Non-pigmented ciliary epithelial cell (primary cell): ENCODE measurements around the gene NACAD.
A peak's percentile ranks its signal among the peaks of the same experiment; 100 is the strongest.
"Not testable (repeated sequence)": the region's sequence is repeated elsewhere in the genome, so short reads cannot be mapped to it uniquely, and the experiment has no call there.

Experiments
- DNase-seq: peaks from one replicate; pipeline ENCODE4 v3.0.0-alpha.2; 2010; ENCODE audit warnings: low read depth

Gene NACAD

GRCh38 chr7:45117582-45117981 lies 28.8 kb upstream of the NACAD start:
- no peak for DNase-seq

DNA sequence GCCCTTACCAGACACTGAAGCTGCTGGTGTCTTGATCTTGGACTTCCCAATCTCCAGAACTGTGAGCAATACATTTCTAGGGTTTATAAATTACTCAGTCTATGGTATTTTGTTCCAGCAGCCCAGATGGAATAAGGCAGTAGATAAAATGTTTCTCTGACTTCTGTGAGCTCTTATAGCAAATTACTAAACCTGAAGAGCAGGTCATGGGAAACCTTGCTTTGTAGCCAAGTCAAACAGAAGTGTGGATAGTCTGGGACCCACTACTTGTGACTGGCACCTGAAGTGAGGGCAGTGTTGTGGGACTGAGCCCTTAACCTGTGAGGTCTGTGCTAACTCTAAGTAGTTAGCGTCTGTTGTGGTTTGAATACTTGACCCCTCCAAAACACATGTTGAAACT lies 27.3 kb upstream of the NACAD start:
- DNase-seq = no peak

GRCh38 chr7:45114926-45115325 lies 26.2 kb upstream of the NACAD start:
- DNase-seq = no peak

- DNase-seq = not testable (repeated sequence)
Observed at GRCh38 chr7:45114257-45114656, 25.5 kb upstream of the NACAD start.

DNA sequence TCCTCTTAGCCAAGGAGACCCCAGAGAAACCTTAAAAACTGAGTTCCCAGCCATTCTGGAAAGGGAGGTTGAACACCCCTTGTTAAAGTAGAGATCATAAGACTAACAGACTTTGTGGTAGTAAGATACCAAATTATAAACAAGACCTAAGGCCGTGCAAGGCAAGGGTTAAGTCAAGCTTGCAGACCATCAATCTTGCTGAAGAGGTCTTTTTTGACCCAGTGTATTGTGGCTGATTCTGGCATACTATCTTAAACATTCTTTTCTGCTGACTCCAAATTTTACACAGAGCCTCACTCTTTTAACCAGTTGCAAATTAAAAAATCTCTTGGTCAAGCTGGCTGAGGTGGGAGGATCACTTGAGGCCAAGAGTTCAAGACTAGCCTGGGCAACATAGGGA lies 23.9 kb upstream of the NACAD start:
- DNase-seq = no peak

DNA sequence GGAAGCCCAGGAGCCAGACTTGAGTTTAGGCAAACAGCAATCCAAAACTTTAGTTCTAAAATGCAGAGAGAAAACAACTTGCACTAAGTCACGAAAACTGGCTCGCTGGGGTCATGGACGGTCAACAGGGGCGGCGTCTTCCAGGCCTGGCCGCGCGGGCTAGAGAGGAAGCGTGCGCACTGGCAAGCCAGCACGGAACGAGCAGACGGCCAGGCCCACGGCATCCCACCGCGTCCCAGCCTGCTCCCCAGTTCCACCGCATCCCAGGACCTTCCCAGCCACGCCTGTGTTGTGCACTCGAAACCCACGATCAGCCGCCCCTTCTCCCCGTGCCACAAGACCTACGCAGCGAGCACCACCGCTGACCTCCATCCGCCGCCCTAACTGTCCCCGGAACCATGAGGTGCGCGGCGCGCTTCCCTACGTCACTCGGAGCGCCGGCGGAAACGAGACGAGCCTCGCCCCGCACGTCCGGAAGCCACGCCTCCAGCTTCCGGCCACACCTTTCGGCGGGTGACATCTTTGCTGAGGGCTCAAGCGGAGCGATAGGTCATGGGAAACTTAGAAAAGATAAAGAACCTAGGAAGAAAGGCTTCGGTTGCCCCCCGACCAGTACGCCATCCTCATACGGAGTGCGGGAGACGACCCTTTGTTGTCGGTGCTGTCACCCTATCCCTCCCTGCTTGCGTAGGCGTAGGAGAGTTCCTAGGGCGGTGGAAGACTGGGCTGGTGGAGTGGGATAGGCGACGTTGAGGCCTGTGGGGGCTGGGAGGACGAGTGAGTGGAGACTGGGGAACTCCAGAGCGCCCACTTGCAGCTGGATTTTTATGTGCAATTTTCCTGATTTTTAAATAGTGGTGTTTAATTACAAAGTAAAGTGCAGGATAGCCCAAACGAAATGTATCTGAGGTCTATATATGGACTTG lies 22.8 kb upstream of the NACAD start, which contains the start of gene TBRG4:
Gene TBRG4, minus strand, starts transcription at position 400 of the 926 bp plus-strand sequence. CDS start 2,460 bp downstream, outside the sequence.
- peak; percentile 54 for DNase-seq

- no peak for DNase-seq
Observed at GRCh38 chr7:45108863-45109262, 20.1 kb upstream of the NACAD start.

DNA sequence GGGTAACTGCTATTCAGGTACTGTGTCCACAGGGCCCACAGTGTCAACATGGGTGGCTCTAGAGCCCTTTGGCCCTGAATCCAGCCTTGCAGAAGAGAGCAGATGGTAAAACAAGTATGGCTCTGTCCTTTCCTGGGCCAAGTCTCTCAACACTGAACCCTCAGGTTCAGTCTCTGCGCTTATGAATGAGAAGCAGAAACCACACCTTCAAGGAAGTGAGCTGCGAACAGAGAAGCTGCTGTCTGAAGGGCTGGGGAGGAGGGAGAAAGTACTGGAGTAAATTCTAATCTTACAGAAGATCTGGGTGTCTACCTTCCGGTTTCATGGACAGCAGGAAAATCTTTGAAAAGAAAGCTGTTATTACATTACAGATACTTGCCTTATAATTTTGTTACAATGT lies 18.6 kb upstream of the NACAD start:
- DNase-seq = no peak

DNA sequence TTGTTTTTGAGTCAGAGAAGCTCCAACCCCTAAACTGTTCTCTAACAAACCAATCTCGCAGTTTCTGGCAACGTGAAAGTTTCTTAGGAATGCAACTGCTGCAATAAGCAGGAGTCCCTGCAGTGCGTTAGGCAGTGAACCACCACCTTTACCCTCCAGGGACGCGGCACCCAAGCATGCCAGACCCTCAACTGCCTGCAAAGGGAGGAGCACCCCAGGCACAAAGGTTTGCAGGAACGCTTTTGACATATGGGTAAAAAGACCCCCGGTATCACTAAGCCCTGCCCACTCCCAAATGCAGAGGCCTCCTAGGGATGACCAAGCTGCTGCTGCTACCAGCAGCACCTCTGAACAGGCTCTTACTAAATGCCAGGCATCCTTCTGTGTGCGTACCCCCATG lies 18.1 kb upstream of the NACAD start:
- DNase-seq = no peak

DNA sequence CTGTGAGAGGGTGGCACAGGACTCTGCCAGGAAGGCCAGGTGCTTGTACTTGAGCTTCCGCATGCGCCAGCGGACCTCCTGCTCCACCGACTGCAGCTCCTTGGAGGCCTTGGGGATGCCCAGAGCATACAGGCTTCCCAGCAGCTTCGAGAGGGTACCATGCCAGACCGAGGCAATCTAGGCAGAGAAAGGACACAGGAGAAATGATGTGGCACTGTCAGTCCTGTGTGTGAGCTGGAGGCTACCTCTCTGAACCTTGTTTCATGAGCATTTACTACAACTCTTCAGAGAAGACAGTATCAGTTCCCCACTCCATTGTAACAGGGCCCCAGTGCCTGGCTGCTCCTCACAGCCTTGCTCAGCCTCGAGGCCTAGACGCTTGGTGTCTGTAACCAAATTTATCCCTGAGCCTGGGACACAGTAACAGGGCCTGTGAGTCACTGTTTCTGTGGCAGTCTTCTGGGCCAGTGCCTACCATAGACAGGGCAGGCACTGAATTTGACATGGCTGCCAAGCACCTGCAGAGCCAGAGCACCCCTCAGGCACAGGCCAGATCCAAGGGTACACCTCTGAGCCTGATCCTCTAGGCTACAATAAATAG lies 16.9 kb upstream of the NACAD start:
- no peak for DNase-seq

GRCh38 chr7:45104844-45105587 lies 16.2 kb upstream of the NACAD start:
- DNase-seq = no peak

DNA sequence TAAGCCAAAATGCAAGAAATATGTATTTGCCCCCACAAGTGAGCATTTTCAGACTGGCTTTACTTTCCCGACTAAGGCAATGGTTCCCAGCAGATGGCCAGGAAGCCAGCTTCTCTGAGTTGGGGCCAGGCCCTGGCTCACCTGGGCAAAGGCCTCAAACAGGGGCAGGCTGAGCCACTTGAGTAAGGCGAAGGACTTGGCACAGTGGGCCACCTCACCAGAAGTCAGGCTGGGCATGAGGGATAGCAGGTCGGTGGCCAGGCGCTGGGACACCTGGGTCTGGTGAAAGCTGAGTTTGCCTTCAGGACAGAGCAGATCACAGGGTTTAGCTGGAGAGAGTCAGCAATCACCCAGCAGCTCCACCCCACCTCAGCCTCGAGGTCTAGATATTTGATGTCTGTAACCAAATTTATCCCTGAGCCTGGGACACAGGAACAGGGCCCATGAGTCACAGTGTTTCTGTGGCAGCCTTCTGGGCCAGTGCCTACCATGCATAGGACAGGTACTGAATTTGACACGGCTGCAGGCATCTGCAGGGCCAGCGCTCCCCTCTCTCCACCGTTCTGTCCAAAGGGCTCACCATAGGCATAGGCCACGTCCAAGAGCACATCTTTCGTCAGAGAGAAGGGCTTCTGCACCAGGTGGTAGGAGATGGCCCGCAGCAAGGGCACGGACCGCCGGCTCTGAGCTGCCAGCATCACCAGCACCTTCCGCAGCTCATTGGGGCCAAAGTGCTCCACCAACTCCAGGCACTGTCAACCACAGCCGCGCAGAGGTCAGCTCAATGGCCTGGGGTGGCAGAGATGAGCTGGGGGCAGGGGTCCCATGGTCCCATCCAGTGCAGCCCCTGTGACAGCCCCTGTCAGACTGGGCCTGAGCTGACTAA lies 15.4 kb upstream of the NACAD start:
- DNase-seq = no peak

- DNase-seq = no peak
Observed at GRCh38 chr7:45102785-45103712, 14.3 kb upstream of the NACAD start.

- no peak for DNase-seq
Observed at GRCh38 chr7:45101748-45102147, 13.0 kb upstream of the NACAD start.

GRCh38 chr7:45100761-45101480 lies 12.2 kb upstream of the NACAD start:
- no peak for DNase-seq

GRCh38 chr7:45099891-45100760 lies 11.4 kb upstream of the NACAD start:
- no peak for DNase-seq

- DNase-seq = no peak
Observed at GRCh38 chr7:45098983-45099839, 10.4 kb upstream of the NACAD start.

DNA sequence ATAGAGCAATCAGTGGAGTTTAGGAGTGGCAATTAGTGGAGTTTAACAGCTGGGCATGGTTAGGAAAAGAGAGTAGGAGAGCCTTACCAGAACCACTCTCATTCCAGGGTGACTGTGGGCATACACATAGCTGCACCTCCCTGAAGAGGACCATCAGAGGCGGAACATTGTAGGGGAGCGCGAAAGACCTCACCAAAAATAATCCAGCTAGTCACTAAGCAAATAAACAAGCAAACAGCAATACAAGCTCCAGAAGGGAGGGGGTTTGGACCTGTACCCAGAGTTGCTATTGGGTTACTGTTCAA lies 4.1 kb upstream of the NACAD start:
- no peak for DNase-seq
